Keratinocyte (primary cell): ENCODE results near the gene HTR2B. TPM values are rescaled to one million over a fixed set of nuclear protein-coding genes. Genes with fewer than 3 reads are reported as not detected.

ENCODE experiments used
- DNase-seq: peaks from one replicate; pipeline ENCODE4 v3.0.0-alpha.2; 2011; ENCODE audit warnings: low read depth, missing footprints, low spot score
- FAIRE-seq: peaks from 2 replicates; lab custom pipeline; 2011; peaks lifted over from hg19 to GRCh38; lab: Jason Lieb, UNC
- H2AFZ ChIP-seq: 2 replicates; pipeline ENCODE4 v1.6.0; 2012; ENCODE audit warnings: low read length, control low read depth, inconsistent platforms; ENCODE audit not compliant: control insufficient read depth
- H3K27ac ChIP-seq: 2 replicates; pipeline ENCODE4 v1.5.1; 2011; ENCODE audit warnings: low read length; ENCODE audit not compliant: control insufficient read depth, insufficient read depth
- H3K27me3 ChIP-seq: 3 replicates; pipeline ENCODE4 v1.6.0; 2011; ENCODE audit warnings: low read length; ENCODE audit not compliant: control insufficient read depth, insufficient read depth; ENCODE audit errors: extremely low read depth
- H3K36me3 ChIP-seq, 2 experiments: 2 replicates in 1 of 2; 3 replicates in 1 of 2; pipeline ENCODE4 v1.5.1; 2011; ENCODE audit warnings: low read length in 2 of 2, mild to moderate bottlenecking in 1 of 2; ENCODE audit not compliant: control insufficient read depth in 2 of 2, insufficient read depth in 2 of 2; ENCODE audit errors: extremely low read depth in 1 of 2
- H3K4me1 ChIP-seq: 3 replicates; pipeline ENCODE4 v1.5.1; 2011; ENCODE audit warnings: low read length; ENCODE audit not compliant: control insufficient read depth, insufficient read depth; ENCODE audit errors: extremely low read depth
- H3K4me2 ChIP-seq: 3 replicates; pipeline ENCODE4 v1.6.0; 2011; ENCODE audit warnings: low read depth, low read length; ENCODE audit not compliant: control insufficient read depth, insufficient read depth; ENCODE audit errors: extremely low read depth
- H3K4me3 ChIP-seq, 3 experiments: fragments of 200-600 bp in 1 of 3; sonication (generic) in 1 of 3; 2 replicates in 2 of 3; 3 replicates in 1 of 3; pipeline ENCODE4 v1.5.1; 2011 to 2016; ENCODE audit warnings: low read length in 3 of 3, mild to moderate bottlenecking in 3 of 3, control low read depth in 2 of 3, inconsistent platforms in 1 of 3, low read depth in 1 of 3, mixed read lengths in 1 of 3, mixed run types in 1 of 3, moderate library complexity in 1 of 3; ENCODE audit not compliant: control insufficient read depth in 2 of 3, insufficient read depth in 2 of 3; ENCODE audit errors: extremely low read depth in 1 of 3
- H3K79me2 ChIP-seq: 2 replicates; pipeline ENCODE4 v1.6.0; 2012; ENCODE audit warnings: low read length; ENCODE audit not compliant: control insufficient read depth, insufficient read depth
- H3K9ac ChIP-seq: 3 replicates; pipeline ENCODE4 v1.6.0; 2011; ENCODE audit warnings: low read length; ENCODE audit not compliant: control insufficient read depth, insufficient read depth; ENCODE audit errors: extremely low read depth
- H3K9me1 ChIP-seq: 3 replicates; pipeline ENCODE4 v1.6.0; 2011; ENCODE audit warnings: low read length; ENCODE audit not compliant: control insufficient read depth, insufficient read depth; ENCODE audit errors: extremely low read depth
- H3K9me3 ChIP-seq: 2 replicates; pipeline ENCODE4 v1.5.1; 2012; ENCODE audit warnings: low read depth, low read length; ENCODE audit not compliant: control insufficient read depth
- H4K20me1 ChIP-seq: 3 replicates; pipeline ENCODE4 v1.6.0; 2011; ENCODE audit warnings: low read length; ENCODE audit not compliant: control insufficient read depth, insufficient read depth; ENCODE audit errors: extremely low read depth
- CTCF ChIP-seq, 3 experiments: IDR thresholded peaks in 1 of 3; conservative IDR thresholded peaks in 1 of 3; optimal IDR thresholded peaks in 1 of 3; 2 replicates in 2 of 3; 3 replicates in 1 of 3; pipeline versions ENCODE3 to v1.5.1; 2011; ENCODE audit warnings: low read length in 3 of 3, mild to moderate bottlenecking in 3 of 3, moderate library complexity in 2 of 3, control low read depth in 1 of 3, inconsistent platforms in 1 of 3; ENCODE audit not compliant: insufficient read depth in 2 of 3; ENCODE audit errors: extremely low read depth in 1 of 3
- EZH2 ChIP-seq: IDR thresholded peaks from one replicate; pipeline ENCODE4 v1.6.1; 2012; ENCODE audit warnings: inconsistent platforms, mild to moderate bottlenecking, low read length, moderate library complexity
- dilution Hi-C: fragments of 300-500 bp; cut with MboI; formaldehyde crosslinking; loops from one replicate; pipeline ENCODE4 v1.7.0; 2020; ENCODE audit warnings: low sequenced_read_pairs; ENCODE audit not compliant: extremely low pct_ligation_motif_present
- polyA plus RNA-seq, 5 experiments: library from polyadenylated mRNA; depleted of rRNA in 3 of 5; stranded (reverse) in 3 of 5; stranded (forward) in 1 of 5; unstranded in 1 of 5; fragments of >200 nt; gene quantifications; 1 replicate in 1 of 5; 2 replicates in 3 of 5; 3 replicates in 1 of 5; pipeline versions ENCODE4 v1.2.1 to v1.2.3, GENCODE V29; 2011 to 2012; ENCODE audit warnings: missing spikeins in 2 of 5, low read depth in 1 of 5, low replicate concordance in 1 of 5

HTR2B gene
- polyA plus RNA-seq, 1 donor (not counting 4 experiments of a cell fraction or from before 2014, with no cell fraction given) = not detected

DNA sequence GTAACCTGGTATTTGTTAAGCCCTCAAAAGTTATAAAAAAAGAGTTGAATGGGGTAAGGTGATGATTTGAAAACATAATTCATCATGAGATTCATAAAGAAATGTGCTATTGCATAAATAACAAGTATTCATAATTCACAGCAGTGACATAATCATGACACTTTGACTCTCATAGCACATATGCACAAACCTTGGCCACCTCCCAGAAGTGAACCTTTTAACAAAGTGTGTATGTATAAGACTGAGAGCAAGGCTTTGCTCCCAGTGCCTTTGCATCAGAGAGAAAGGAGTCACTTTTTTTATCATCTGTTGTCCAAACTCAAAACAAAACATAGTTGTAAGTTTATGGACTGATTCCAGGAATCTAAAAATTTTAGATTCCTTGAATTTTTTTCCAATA, 15.0 kb upstream of the HTR2B start:
- DNase-seq (no peak), FAIRE-seq (no peak)
- no peaks in the 10 kb centered on the region for H3K9me1 ChIP-seq
- H3K36me3 ChIP-seq = peaks cover 0 to 5% of the 10 kb centered on the region in 2 experiments
- H2AFZ ChIP-seq = no peak overlapping the region
- dilution Hi-C loops = no loop called here
- H3K79me2 ChIP-seq = peaks cover 2% of the 10 kb centered on the region
- no peaks in the 10 kb centered on the region for H3K4me1 ChIP-seq
- no peak overlapping the region for H3K9ac ChIP-seq
- H3K9me3 ChIP-seq = no peaks in the 10 kb centered on the region
- no peak overlapping the region for H3K4me3 ChIP-seq
- no peak for TF ChIP-seq CTCF (optimal IDR thresholded peaks at IDR 0.05 in 1 of 3, IDR thresholded peaks at IDR 0.05 in 1 of 3, conservative IDR thresholded peaks at IDR 0.05 in 1 of 3; ENCODE audit: extremely low read depth in 1 of 3, insufficient read depth in 2 of 3, low read length in 3 of 3)
- no peak for TF ChIP-seq EZH2
- no peak overlapping the region for H3K27ac ChIP-seq
- no peaks in the 10 kb centered on the region for H4K20me1 ChIP-seq
- H3K4me2 ChIP-seq = no peak overlapping the region
- no peaks in the 10 kb centered on the region for H3K27me3 ChIP-seq

GRCh38 chr2:231138699-231139098, 13.9 kb upstream of the HTR2B start:
- no peaks in the 10 kb centered on the region for H3K27me3 ChIP-seq
- TF ChIP-seq CTCF (optimal IDR thresholded peaks at IDR 0.05 in 1 of 3, IDR thresholded peaks at IDR 0.05 in 1 of 3, conservative IDR thresholded peaks at IDR 0.05 in 1 of 3; ENCODE audit: extremely low read depth in 1 of 3, insufficient read depth in 2 of 3, low read length in 3 of 3) (no peak), EZH2 (no peak)
- H2AFZ ChIP-seq = no peak overlapping the region
- DNase-seq = no peak
- H3K4me2 ChIP-seq = no peak overlapping the region
- peaks cover 0 to 5% of the 10 kb centered on the region in 2 experiments for H3K36me3 ChIP-seq
- H3K27ac ChIP-seq = no peak overlapping the region
- H3K4me1 ChIP-seq = no peaks in the 10 kb centered on the region
- no peak overlapping the region for H3K4me3 ChIP-seq
- H3K9ac ChIP-seq = no peak overlapping the region
- dilution Hi-C loops = no loop called here
- no peak for FAIRE-seq
- no peaks in the 10 kb centered on the region for H3K9me1 ChIP-seq
- H4K20me1 ChIP-seq = no peaks in the 10 kb centered on the region
- no peaks in the 10 kb centered on the region for H3K9me3 ChIP-seq
- peaks cover 6% of the 10 kb centered on the region for H3K79me2 ChIP-seq
